NB4 (cell line): Measurements from ENCODE around the gene DDC.

Source experiments
- POLR2A ChIP-seq: IDR thresholded peaks from 2 replicates; pipeline ENCODE4 v1.6.1; 2011; ENCODE audit warnings: mild to moderate bottlenecking; ENCODE audit not compliant: insufficient read length; ENCODE audit errors: extremely low read depth
- TF ChIP-seq, protein P1 (sequence below): IDR thresholded peaks from one replicate; pipeline ENCODE4 v1.5.1; 2012; ENCODE audit warnings: low read depth, low read length

DNA sequence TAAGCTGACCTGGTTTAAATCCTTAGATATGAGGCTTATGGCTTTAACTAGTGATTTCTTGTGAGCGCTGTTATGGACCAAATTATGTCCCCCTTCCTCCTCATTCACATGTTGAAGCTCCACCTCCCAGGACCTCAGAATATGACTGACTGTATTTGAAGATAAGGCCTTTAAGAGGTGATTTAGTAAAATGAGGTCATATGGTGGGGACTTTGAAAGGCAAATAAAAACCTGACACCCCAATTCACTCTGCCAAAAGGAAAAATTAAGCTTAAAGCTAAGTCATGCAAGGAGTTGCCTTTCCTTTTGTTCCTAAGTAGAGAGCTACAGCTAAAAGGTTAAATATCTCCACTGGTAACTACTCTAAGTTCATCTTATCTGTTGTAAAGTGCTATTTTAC is 78.7 kb downstream of the DDC start:
- TF ChIP-seq, protein P1, sequence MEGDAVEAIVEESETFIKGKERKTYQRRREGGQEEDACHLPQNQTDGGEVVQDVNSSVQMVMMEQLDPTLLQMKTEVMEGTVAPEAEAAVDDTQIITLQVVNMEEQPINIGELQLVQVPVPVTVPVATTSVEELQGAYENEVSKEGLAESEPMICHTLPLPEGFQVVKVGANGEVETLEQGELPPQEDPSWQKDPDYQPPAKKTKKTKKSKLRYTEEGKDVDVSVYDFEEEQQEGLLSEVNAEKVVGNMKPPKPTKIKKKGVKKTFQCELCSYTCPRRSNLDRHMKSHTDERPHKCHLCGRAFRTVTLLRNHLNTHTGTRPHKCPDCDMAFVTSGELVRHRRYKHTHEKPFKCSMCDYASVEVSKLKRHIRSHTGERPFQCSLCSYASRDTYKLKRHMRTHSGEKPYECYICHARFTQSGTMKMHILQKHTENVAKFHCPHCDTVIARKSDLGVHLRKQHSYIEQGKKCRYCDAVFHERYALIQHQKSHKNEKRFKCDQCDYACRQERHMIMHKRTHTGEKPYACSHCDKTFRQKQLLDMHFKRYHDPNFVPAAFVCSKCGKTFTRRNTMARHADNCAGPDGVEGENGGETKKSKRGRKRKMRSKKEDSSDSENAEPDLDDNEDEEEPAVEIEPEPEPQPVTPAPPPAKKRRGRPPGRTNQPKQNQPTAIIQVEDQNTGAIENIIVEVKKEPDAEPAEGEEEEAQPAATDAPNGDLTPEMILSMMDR: no peak
- no peak for TF ChIP-seq POLR2A
